GM19455 (cell line): ENCODE data around the gene SAMD14.

Experiments used
- ATAC-seq: cut with Tn5 transposase; IDR thresholded peaks from one replicate; pipeline ENCODE4 v1.9.1; 2021; ENCODE audit not compliant: unreplicated experiment

SAMD14 gene

DNA sequence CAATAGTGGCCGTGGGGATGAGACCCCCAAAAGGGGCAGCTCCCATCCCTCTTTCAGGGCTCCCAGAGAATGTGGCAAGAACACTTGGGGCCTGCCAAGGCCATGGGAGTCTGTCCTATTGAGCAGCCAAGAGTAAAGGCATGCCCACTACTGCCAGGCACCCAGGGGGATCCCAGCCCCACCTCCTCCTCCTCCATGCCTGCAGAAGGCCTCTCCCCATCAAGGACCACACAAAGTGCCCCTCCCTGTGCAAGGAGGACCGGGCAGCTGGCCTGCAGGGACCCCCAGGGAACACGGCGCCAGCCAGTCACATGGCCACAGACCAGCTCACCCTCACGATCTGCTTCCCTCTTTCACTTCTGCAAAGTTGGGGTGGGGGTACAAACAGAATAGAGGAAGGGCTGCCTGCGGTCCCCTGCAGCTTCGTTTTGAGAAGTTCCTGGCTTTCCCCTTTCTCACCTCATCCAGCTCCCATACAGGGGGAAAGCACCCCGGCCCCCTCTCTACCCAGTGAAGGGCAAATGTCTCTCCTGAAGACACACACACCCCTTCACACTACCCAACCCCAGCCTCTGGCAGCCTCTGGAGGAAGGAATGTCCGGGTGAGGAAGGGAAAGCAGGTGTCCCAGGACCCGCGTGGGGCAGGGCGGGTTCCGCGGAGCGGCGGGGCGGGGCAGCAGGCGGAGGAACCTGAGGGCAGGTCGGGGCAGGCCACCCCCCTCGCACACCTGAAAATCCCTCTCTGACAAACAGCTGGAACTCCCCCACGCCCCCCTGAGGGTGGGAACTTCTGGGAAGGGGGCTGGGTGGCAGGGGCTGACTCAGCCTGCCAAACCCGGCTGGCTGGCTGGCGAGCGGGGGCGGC, 18.5 kb upstream of the SAMD14 start:
- no peak for ATAC-seq

DNA sequence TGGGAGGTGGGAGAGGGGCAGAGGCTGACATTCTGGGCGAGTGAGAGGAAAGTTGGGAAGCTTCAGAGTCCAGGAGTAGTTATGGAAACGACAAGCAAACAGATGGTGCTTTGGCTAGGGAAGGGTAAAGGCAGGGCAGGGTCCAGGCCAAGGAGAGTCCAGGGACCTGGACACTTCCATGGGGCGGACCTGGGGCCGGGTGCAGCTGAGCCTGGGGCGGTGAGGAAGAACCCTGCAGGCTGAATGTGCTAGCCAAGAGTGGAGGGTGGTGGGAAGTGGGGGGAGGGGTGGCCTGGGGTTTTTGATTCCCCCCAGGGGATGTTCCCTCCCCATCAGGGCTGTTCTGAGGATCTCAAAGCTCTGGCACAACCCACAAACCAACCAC, 17.9 kb upstream of the SAMD14 start:
- no peak for ATAC-seq

DNA sequence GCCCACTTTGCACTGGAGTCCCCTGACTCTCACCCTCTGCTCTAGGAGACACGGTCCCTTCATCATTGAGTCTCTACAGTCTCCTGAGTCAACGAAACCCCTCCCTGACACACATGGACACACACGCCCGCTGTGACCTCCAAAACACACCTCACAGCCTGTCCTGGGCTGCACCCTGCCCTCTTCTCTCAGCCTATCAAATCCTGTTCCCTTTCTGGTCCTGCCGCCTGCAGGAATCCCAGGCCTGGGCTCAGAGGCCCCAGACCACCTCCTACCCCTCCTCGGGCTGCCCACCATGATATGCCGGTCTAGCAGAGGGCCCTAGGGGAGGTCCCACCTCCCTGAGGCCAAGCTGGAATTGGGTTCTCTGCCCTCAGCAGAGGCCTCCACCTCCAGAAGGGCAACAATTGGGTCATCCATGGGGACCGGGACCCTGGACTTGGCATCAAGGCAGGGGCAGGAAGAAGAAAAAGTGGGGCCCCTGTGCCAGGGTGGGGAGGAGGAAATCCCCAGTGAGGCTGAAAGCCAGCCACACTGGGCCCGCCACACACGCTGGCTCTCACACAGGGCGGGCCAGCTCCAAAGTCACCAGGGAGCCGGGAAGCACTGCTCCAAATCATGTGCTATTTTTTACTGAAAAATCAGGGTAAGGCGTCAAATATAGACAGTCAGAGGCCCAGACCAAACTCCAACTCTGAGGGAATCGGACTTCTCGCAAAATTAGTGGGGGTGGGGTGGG, 17.1 kb upstream of the SAMD14 start:
- ATAC-seq, result no peak

GRCh38 chr17:50146230-50146926, 16.4 kb upstream of the SAMD14 start:
- no peak for ATAC-seq

- ATAC-seq, result no peak
These were observed 15.7 kb upstream of the SAMD14 start for GRCh38 chr17:50145532-50146229.

DNA sequence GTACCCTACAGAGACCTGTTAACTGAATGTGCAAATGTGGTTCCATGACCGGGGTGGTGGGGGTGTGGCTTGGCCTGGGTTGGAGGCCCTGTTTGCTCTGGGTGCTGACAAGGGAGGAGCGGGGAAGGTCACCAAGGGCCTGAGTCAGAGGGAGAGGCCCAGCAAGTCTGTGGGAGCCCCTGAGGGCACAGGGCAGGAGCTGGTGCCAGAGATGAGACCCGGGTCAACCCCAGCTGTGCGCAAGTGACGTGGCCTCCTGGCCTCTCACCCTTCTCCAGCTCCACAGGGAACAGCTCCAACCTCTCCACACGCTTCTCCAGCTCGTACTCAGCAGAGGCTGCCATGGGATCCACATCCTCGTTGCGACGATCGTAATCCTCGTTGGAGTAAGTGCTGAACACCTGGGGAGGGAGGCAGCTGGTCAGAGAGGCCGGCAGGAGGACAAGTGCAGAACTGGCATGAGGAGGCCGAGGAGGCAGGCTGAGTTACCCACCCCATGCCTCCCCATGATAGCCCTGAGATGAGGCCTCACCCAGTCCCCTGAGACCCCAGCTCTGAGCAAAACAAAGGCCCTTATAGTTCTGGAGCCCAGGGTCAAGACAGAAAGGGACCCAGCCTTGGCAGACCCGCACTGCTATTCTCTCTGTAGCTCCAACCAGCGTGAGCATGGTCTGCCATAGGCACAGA, 15.0 kb upstream of the SAMD14 start:
- ATAC-seq, result no peak

- ATAC-seq, result no peak
These were observed 14.4 kb upstream of the SAMD14 start for GRCh38 chr17:50144355-50144754.

- ATAC-seq, result no peak
These were observed 13.7 kb upstream of the SAMD14 start for GRCh38 chr17:50143461-50144176.

DNA sequence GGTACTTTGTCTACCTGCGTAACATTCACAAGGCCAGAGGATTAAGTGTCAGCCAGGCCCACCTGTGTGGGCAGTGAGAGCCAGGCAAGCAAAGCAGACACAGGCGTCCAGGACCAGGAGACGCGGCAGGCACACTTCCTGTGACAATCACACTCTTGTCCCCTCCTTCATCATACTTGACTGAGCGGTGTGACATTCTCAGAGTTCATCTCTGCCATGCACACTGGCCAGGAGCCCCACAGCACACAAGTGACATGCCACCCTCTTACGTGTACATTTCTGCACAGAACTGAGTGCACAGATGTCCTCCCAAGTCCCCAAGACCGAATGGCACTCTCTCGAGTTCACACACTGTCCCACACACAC, 11.8 kb upstream of the SAMD14 start:
- no peak for ATAC-seq

DNA sequence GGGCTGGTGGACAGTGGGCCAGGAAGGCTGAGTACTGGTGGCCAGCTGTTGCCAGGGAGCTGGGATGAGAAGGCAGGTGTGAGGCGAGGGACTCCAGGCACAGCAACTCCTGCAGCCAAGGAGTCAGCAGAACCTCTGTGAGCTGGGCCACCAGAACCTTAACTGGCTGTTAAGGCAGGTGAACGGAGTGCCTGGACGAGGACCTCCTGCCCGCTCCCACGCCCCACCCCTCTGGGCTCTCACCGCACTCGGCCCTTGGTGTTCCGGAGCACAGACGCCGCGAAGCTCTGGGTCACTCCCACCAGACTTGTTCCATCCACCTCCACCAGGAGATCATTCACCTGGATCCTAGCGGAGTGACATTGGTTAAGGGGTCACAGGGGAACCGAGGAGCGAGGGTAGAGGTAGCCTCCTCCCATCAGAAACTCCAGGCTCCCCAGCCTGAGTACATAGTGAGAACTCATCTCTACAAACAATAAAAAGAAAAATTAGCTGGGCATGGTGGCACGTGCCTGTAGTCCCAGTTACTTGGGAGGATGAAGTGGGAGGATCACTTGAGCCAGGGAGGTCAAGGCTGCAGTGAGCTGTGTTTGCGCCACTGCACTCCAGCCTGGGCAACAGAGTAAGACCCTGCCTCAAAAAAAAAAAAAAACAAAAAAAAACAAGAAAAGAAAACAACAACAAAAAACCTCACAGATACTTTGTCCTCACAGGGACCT, 11.2 kb upstream of the SAMD14 start:
- no peak for ATAC-seq

GRCh38 chr17:50139950-50140885, 10.3 kb upstream of the SAMD14 start:
- ATAC-seq, result no peak

DNA sequence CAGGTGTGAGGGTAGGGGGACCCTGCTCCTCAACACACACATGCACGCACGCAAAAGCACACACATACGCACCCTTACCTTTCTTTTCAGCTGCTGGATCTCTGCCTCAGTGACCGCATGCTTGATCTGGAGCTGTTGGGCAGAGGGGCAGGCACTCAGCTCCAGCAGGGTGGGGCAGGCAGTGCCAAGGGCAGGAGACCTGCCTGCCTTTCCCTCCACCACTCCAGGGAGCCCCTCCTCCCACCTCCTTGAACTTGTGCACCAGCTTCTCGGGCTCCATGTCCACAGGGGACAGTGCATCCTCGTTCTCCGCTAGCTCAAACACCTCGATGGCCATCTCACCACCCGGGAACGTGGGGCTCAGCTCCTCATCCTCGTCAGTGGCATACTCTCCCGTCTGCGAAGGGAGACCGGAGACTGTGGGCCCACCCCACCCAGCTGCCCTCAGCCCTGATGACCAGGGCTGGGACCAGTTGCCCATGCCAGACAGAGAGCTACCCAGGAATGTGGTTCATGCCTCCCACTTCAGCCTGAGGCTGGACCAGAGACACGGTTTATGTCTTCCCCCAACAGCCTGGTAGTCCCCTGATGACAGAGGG, 9.3 kb upstream of the SAMD14 start:
- no peak for ATAC-seq

- ATAC-seq, result no peak
These were observed 7.1 kb upstream of the SAMD14 start for GRCh38 chr17:50137042-50137441.

DNA sequence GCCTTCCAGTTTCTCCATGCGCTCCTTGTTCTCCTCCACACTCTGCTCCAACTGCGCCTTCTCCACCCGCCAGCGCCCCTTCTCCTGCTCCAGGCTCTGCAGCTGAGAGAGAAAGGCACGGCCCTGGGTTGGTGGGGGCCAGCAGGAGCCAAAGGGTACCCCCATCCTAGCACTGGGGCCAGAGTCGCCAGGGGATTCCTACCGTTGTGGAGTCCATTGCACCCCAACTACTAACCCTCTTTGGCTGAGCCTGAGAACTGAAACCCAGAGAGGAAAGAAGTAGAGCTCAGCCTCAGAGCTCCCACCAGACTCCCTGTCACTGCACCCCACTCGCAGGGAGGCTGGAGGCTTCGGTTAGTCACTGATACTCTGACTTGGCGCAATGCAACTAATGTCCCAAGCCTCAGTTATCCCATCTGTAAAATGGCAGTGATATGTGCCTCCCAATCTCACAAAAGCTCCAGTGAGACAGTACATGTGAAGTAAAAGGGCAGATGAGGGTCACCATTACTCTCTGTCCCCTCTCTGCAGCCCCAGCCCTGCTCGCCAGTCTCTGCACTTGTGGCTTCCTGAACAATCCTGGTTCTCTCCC, 6.2 kb upstream of the SAMD14 start:
- no peak for ATAC-seq

DNA sequence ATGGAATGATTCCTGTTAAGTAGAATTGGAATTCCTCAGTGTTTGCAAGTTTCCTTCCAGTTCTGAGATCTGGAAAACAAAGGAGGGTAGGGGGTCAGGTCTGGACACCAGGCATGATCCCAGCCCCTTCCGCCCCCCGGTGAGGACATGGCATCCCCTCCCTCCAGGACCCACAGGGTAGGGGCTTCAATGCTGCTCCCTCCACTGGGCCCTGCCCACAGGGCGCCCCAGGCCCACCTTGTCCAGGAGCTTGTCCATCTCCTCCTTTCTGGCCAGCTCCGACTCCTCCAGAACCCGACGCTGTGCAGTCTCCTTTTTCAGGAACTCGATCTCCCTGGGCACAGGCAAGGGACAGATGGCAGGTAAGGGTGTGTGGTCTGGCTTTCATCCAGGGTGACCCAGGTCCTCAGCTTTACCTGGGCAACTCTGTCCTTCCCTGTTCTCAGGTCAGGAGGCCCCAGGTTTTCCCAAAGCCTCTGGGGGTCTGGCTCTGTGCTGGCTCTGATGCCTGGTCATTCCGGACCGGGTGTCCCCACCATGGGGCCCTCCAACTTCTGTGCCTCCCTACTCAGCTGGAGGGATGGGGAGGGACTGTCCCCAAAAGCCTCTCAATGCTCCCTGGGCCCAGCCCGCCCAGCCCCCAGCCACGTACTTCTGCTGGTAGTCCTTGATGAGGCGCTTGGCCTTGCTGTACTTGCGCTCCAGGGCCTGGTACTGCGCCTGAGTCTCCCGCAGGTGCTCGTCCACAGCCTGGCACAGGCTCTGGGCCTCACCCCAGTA, 5.5 kb upstream of the SAMD14 start:
- ATAC-seq, result no peak

- ATAC-seq, result no peak
These were observed 4.5 kb upstream of the SAMD14 start for GRCh38 chr17:50134206-50135110.
